ENCODE results near the gene EFR3B. TPM values are rescaled to one million over a fixed set of nuclear protein-coding genes. Genes with fewer than 3 reads are reported as not detected.

Gene EFR3B
- total and polyA plus RNA-seq, 9 donors = 0.36 to 4.5 (median 1.4) TPM

GRCh38 chr2:25127646-25128045 lies 85.8 kb downstream of the EFR3B start:
- Histone ChIP-seq H3K9me3 (no peaks in the 10 kb centered on the region), H3K4me1 (ENCODE audit: insufficient read depth) (peaks cover 2% of the 10 kb centered on the region), H3K27me3 (no peaks in the 10 kb centered on the region), H3K36me3 (no peaks in the 10 kb centered on the region), H3K4me3 (no peak overlapping the region), H3K27ac (no peak overlapping the region)
- intact Hi-C loops (cut with DNase I) = loop anchor here (5.0 to 10.0 kb wide), 3 partner anchors 150 to 723 kb away; no protein-coding TSS in a partner anchor
- no peak for DNase-seq
- WGBS, 3 donors = 47 to 54% (median 53%) methylated on average over 5 of the region's 5 CpGs
- TF ChIP-seq POLR2A (IDR thresholded peaks at IDR 0.05) = no peak
- TF ChIP-seq CTCF (IDR thresholded peaks at IDR 0.05) = no peak
- no peak for TF ChIP-seq EP300 (IDR thresholded peaks at IDR 0.05)

GRCh38 chr2:25129901-25130520 lies 88.1 kb downstream of the EFR3B start:
- Histone ChIP-seq H3K9me3 (no peaks in the 10 kb centered on the region), H3K27me3 (no peaks in the 10 kb centered on the region), H3K4me3 (no peak overlapping the region), H3K4me1 (ENCODE audit: insufficient read depth) (peaks cover 2% of the 10 kb centered on the region), H3K27ac (no peak overlapping the region), H3K36me3 (no peaks in the 10 kb centered on the region)
- no peak for TF ChIP-seq EP300 (IDR thresholded peaks at IDR 0.05)
- no peak for TF ChIP-seq POLR2A (IDR thresholded peaks at IDR 0.05)
- TF ChIP-seq CTCF (IDR thresholded peaks at IDR 0.05) = no peak
- intact Hi-C loops (cut with DNase I) = loop anchor here (5.0 to 10.0 kb wide), 6 partner anchors 95 to 725 kb away; no protein-coding TSS in a partner anchor
- WGBS, 3 donors = 83 to 88% (median 88%) methylated on average over 15 of the region's 15 CpGs
- DNase-seq = no peak

- intact Hi-C loops (cut with DNase I) = loop anchor here in 2 of 4 donors (5.0 to 10.0 kb wide), 3 partner anchors 96 to 719 kb away; no protein-coding TSS in a partner anchor
- DNase-seq = peak in 1 of 5 donors; percentile 31
- WGBS, 3 donors = 69 to 78% (median 77%) methylated on average over 24 of the region's 24 CpGs
Observed at GRCh38 chr2:25131253-25131566, 89.3 kb downstream of the EFR3B start.

GRCh38 chr2:25131567-25132298 lies 89.9 kb downstream of the EFR3B start:
- peaks cover 2% of the 10 kb centered on the region for H3K4me1 ChIP-seq (ENCODE audit: insufficient read depth)
- DNase-seq = peak in 3 of 5 donors; percentile 18 to 57 (median 40)
- intact Hi-C loops (cut with DNase I) = loop anchor here in 2 of 4 donors (5.0 to 10.0 kb wide), 3 partner anchors 97 to 719 kb away; no protein-coding TSS in a partner anchor

More at GRCh38 chr2:25131253-25131566, 89.3 kb downstream of the EFR3B start:
- Histone ChIP-seq H3K4me1 (ENCODE audit: insufficient read depth) (peaks cover 2% of the 10 kb centered on the region), H3K27me3 (no peaks in the 10 kb centered on the region), H3K36me3 (no peaks in the 10 kb centered on the region), H3K27ac (no peak overlapping the region), H3K4me3 (no peak overlapping the region), H3K9me3 (no peaks in the 10 kb centered on the region)
- TF ChIP-seq CTCF (IDR thresholded peaks at IDR 0.05) = no peak
- no peak for TF ChIP-seq EP300 (IDR thresholded peaks at IDR 0.05)
- no peak for TF ChIP-seq POLR2A (IDR thresholded peaks at IDR 0.05)

More at GRCh38 chr2:25131567-25132298, 89.9 kb downstream of the EFR3B start:
- 8 to 17% (median 13%) methylated on average over 31 to 53 of the region's 53 CpGs for WGBS, 3 donors
- no peak for TF ChIP-seq CTCF (IDR thresholded peaks at IDR 0.05)
- TF ChIP-seq EP300 (IDR thresholded peaks at IDR 0.05) = no peak
- no peak for TF ChIP-seq POLR2A (IDR thresholded peaks at IDR 0.05)
- H3K4me3 ChIP-seq = no peak overlapping the region
- no peaks in the 10 kb centered on the region for H3K36me3 ChIP-seq
- H3K9me3 ChIP-seq = no peaks in the 10 kb centered on the region
- H3K27me3 ChIP-seq = no peaks in the 10 kb centered on the region
- H3K27ac ChIP-seq = no peak overlapping the region

All from ovary (tissue), 9 donors.